ENCODE measurements around the gene ELFN2. TPM values are rescaled to one million over a fixed set of nuclear protein-coding genes. Genes with fewer than 3 reads are reported as not detected.
A peak's percentile ranks its signal among the peaks of the same experiment; 100 is the strongest.

Gene ELFN2
- polyA plus RNA-seq, 3 donors from 2014 or later = 0.04 TPM; not detected in 2

DNA sequence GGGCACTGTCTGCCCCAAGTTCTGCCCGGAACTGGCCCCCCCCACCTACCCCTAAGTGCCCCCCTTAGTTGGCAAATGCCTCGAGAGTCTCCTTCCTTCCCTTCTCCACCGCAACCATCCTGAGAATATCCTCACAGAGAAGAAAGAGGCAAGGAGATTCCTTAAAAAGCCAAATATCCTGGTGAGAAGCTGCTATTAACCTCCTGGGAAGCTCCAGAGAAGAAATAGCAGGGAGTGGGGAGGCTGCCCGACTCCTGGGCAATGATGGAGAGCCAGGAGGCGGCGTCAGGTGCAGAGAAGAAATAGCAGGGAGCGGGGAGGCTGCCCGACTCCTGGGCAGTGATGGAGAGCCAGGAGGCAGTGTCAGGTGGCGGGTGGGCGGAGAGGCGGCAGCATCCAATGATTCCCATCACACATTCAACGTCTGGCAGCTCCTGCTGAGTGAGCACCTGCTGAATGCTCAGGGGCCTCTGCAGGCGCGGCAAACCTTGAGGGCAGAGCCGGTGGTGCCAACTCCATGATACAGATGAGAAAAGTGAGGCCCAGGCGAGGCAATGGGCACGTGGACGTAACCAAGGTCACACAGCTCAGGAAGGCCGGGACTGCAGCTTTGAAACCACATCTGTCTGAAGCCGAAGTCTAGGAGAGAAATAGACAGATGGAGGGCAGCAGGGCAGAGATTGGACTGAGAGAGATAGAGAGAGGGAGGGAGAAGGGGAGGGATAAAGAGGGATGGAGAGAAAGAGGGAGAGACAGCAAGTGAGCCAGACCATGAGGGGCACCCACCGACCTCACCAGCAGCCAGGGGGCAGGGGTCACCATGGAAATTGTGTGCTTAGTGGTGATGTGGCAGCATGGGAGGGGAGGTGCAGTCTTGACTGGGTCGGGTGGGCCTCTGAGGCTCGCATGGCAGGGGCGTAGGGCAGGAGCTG is 86.7 kb downstream of the ELFN2 start:
- Mint-ChIP-seq H3K4me1 (no peaks in the 10 kb centered on the region), H3K27ac (no peak overlapping the region), H3K9me3 (no peaks in the 10 kb centered on the region), H3K4me3 (no peak overlapping the region), H3K36me3 (no peaks in the 10 kb centered on the region), H3K27me3 (ENCODE audit: low read depth in 3 of 3) (peaks cover 0 to 9% (median 3%) of the 10 kb centered on the region in 3 donors)
- no peak for DNase-seq

DNA sequence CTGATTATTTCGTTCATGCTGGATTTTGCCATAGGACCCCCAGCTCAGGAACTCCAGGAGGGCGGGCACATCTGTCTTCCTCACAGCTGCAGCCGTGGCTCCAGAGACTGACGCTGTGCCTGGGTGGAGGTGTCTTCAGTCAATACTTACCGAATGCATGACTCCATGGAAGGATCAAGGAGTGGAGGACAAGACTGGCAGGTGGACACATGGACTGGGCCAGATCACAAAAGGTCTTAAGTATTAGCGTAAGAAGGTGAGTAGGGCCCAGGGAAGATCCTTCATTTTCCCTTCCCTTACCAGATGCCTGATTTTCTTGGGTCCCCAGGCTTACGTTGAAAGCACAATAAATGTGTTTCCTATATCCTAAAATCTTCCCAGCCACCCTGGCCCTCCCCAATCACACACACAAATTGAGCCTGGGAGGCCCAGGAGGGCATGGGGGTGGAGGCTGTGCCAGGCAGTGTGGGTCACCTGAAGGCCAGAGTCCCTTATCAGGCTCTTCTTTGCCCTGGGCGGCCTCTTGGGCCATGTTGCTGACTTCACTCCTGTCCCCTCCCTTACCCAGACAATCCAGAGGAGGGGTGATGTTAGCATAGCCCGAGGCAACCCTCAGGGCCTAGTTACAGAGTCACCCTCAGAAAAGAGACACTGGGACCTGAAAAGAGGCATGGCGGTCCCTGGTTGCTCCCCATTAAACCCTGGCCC is 88.6 kb downstream of the ELFN2 start:
- no peaks in the 10 kb centered on the region for H3K9me3 Mint-ChIP-seq
- H3K4me1 Mint-ChIP-seq = peaks cover 5 to 6% of the 10 kb centered on the region in 2 donors
- H3K27ac Mint-ChIP-seq = no peak overlapping the region
- peaks cover 6 to 21% (median 6%) of the 10 kb centered on the region in 3 donors for H3K27me3 Mint-ChIP-seq (ENCODE audit: low read depth in 3 of 3)
- peak overlapping the region in 1 of 5 donors; percentile 40 for H3K4me3 Mint-ChIP-seq
- DNase-seq = no peak
- H3K36me3 Mint-ChIP-seq = no peaks in the 10 kb centered on the region

DNA sequence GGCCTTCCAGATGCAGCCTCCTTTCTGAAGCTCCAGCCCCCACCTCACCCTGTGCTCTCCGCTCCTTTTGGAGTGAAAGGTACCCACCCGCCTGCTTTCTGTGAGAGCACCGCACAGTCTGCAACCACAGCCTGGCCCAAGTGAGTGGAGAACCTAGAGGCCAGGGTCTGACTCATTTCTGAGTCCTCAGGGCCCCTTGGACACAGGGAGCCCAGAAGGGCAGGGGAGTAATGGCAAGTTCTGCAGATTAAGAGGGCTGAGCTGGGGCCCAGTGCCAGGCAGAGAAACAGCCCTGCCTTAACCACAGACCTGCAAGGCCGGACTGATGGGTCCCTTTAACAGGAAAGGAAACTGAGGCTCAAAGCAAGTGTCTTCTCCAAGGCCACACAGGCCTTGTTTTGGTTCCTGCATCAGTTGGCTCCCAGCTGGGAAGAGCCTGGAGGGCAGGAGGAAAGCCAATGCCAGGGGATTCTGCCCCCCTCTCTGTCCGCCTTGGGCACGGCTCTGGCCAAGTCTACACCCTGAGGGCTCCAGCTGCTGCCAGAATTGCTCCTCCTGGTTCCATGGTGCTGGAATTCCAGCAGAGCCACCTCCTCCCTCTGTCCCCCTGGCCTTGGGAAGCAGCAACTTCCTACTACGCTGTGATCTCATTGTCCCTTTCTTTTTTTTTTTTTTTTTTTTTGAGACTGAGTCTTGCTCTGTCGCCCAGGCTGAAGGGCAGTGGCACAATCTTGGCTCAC is 89.9 kb downstream of the ELFN2 start:
- peaks cover 5 to 6% of the 10 kb centered on the region in 2 donors for H3K4me1 Mint-ChIP-seq
- DNase-seq = no peak
- H3K9me3 Mint-ChIP-seq = no peaks in the 10 kb centered on the region
- H3K27me3 Mint-ChIP-seq (ENCODE audit: low read depth in 3 of 3) = peaks cover 6 to 26% (median 12%) of the 10 kb centered on the region in 3 donors
- H3K27ac Mint-ChIP-seq = no peak overlapping the region
- no peaks in the 10 kb centered on the region for H3K36me3 Mint-ChIP-seq
- no peak overlapping the region for H3K4me3 Mint-ChIP-seq

DNA sequence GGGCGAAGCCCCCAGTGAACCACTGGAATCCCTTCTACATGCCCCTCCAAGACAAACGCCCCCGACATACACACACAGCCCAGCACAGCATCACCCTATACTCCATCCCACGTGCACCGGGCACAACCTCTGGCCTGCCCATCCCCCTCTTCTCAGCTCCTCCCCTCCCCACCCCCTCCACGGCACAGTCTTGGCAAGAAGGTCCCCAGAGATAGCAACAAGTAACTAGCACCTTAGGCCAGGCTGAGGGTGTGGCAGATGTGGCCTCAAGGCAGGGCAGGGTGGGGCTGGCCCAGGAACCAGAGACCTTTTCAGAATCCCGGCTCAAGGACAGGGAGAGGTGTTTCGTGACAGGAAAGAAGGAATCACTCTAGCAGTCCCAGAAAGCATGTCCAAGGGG is 90.7 kb downstream of the ELFN2 start:
- Mint-ChIP-seq H3K36me3 (no peaks in the 10 kb centered on the region), H3K4me1 (peaks cover 5 to 6% of the 10 kb centered on the region in 2 donors), H3K27me3 (ENCODE audit: low read depth in 3 of 3) (peaks cover 6 to 29% (median 12%) of the 10 kb centered on the region in 3 donors), H3K27ac (no peak overlapping the region), H3K4me3 (no peak overlapping the region), H3K9me3 (no peaks in the 10 kb centered on the region)
- DNase-seq = no peak

DNA sequence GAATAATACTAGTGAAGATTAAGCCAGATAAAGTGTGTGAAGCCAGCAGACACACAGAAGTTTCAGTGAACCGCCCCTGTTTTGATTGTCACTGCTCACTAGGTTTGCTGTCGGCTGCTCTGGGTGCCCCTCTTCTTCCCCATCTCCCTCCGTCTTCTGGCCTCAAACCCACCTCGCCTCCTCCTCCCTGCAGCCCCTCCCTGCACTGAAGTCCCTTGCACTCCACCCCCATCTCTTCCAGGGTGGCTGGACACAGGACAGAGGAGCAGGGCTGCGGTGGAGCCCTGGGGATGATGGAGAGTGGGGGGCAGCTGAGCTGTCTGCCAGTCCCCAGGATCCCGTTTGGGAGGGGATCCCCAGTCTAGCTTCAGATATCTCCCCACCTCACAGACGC is 91.5 kb downstream of the ELFN2 start:
- H3K9me3 Mint-ChIP-seq = no peaks in the 10 kb centered on the region
- H3K36me3 Mint-ChIP-seq = no peaks in the 10 kb centered on the region
- peaks cover 5 to 6% of the 10 kb centered on the region in 2 donors for H3K4me1 Mint-ChIP-seq
- H3K27ac Mint-ChIP-seq = no peak overlapping the region
- no peak overlapping the region for H3K4me3 Mint-ChIP-seq
- no peak for DNase-seq
- H3K27me3 Mint-ChIP-seq (ENCODE audit: low read depth in 3 of 3) = peaks cover 6 to 29% (median 12%) of the 10 kb centered on the region in 3 donors

DNA sequence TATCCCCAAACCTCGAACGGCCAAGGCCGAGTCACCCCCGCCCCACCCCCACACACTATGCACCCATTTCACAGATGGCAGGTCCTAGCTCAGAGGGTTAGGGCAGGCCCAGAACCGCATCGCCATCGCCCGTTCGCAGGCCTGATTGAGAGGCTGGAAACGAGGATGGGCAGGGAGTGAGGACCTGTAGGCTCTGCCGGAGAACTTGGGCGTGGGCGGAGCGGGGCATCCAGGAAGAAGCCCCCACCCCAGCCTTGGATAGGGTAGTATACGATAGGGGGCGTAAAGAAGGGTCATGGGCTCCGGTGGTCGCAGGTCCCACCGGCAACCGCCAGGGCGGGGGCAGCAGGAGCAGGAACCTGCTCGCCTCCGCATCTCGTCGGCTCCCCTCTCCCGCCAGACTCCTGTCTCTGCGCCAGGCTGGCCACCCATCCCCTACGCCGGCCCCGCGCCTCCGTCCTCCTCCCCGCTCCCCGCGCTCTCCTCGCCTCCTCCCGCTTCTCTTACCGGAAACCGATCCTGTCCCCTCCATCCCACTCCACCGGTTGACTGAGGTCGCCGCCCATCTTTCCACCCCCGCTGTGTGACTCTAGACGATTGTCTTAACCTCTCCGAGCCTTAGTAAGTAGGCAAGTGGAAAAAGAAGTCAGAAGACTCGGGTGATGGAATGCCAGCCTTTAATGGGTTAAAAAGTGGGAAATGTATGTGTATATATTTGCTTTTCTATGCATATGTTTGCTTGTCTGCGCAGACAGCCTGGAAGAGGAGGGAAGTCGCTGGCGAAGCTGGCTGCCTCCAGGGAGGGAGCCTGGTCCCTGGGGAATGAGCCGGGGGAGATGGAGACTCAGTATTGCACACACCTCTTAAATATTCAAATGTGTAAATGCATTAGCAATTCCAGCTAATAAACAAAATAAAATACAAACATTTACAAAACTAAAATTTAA is 92.1 kb downstream of the ELFN2 start:
- Mint-ChIP-seq H3K4me1 (peaks cover 5 to 6% of the 10 kb centered on the region in 2 donors), H3K4me3 (no peak overlapping the region), H3K9me3 (no peaks in the 10 kb centered on the region), H3K27ac (no peak overlapping the region), H3K27me3 (ENCODE audit: low read depth in 3 of 3) (peaks cover 6 to 29% (median 12%) of the 10 kb centered on the region in 3 donors), H3K36me3 (no peaks in the 10 kb centered on the region)
- DNase-seq = no peak

DNA sequence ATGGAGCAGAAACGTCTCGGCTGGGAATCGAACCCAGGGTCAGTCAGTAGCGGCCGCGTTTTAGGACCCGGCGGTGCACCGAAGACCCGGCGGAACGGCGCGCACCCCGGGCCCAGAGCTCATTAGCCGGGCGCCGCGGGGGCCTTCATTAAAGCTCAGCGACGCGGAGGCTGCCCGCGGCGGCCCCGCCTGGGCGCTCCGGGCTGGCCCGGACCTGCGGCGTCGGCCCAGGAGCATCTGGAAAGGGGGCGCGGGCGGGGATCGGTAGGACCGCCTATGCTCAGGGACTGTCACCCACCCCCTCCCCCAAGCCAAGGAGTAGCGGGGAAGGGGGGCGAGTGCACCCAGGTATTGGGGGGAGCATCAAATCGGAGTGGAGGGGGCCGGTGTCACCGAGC is 92.8 kb downstream of the ELFN2 start:
- Mint-ChIP-seq H3K27me3 (ENCODE audit: low read depth in 3 of 3) (peaks cover 7 to 29% (median 17%) of the 10 kb centered on the region in 3 donors), H3K4me1 (peaks cover 5 to 6% of the 10 kb centered on the region in 2 donors), H3K36me3 (no peaks in the 10 kb centered on the region), H3K27ac (no peak overlapping the region), H3K4me3 (peak overlapping the region in 2 of 5 donors; percentile 14 to 32), H3K9me3 (no peaks in the 10 kb centered on the region)
- no peak for DNase-seq

DNA sequence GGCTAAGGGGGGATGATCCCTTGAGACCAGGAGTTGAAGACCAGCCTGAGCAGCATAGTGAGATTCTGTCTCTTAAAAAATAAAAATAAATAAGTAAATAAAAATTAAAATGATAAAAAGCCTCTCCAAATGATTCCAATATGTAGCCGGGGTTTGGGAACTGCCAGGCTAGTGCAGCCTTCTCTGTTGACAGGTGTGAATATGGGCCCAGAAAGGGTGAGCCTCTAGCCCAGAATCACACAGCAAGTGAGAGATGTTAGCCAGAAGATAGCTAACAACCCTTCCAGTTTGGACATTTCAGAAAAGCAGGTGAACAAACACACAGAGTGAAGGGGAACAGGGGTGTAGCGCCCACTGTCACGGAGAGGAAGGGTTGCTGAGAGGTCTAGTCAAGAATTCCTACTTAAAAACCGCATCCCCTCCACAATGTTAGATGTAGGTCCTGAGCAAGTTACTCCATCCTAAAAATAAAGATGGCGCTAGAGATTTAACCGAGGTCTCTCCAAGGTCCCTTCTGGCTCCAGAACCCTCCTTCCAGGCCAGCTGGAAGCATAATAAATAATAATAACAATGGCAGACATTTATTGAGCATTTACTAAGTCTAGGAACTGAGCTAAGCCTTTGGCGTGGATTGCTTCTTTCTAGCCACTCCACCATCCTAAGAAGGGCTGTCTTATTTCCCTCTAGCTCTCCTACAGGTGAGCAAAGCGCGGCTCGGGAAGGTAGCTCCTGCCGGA is 93.4 kb downstream of the ELFN2 start:
- Mint-ChIP-seq H3K9me3 (no peaks in the 10 kb centered on the region), H3K36me3 (no peaks in the 10 kb centered on the region), H3K4me3 (peak overlapping the region in 2 of 5 donors; percentile 14 to 32), H3K27me3 (ENCODE audit: low read depth in 3 of 3) (peaks cover 10 to 28% (median 21%) of the 10 kb centered on the region in 3 donors), H3K27ac (no peak overlapping the region), H3K4me1 (peaks cover 5 to 6% of the 10 kb centered on the region in 2 donors)
- no peak for DNase-seq

DNA sequence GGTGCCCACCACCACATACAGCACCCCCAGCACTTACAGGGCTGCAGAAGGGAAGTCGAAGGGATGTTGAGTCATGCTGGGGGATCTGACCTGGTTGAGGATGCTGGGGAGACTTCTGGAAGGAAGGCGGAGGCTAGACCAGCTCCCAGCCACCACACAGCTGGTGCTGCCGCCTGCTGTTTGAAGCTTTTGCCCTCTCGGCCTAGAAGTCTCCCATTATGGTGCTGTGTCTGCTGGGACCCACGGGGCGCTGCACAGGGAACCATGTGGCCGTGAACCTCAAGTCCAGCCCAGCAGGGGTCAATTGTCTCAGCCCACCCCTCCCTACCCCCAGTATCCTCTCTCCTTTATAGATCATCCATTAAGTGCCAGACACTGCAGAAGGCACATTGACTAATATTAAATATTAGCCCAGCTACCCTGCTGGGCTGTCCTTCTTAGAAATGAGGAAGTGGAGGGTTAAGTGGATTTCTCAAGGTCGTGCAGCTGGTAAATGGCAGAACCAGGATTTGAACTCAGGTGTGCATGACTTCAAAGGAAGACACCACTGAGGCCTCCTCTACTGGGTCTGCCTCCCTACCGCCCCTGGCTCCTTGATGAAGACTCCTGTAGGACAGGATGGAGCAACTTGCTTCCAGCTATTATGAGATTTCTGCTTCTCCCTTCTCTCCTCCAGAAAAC is 95.3 kb downstream of the ELFN2 start:
- Mint-ChIP-seq H3K9me3 (no peaks in the 10 kb centered on the region), H3K4me3 (no peak overlapping the region), H3K36me3 (no peaks in the 10 kb centered on the region), H3K4me1 (peaks cover 5 to 6% of the 10 kb centered on the region in 2 donors), H3K27ac (no peak overlapping the region), H3K27me3 (ENCODE audit: low read depth in 3 of 3) (peaks cover 20 to 32% (median 29%) of the 10 kb centered on the region in 3 donors)
- no peak for DNase-seq

DNA sequence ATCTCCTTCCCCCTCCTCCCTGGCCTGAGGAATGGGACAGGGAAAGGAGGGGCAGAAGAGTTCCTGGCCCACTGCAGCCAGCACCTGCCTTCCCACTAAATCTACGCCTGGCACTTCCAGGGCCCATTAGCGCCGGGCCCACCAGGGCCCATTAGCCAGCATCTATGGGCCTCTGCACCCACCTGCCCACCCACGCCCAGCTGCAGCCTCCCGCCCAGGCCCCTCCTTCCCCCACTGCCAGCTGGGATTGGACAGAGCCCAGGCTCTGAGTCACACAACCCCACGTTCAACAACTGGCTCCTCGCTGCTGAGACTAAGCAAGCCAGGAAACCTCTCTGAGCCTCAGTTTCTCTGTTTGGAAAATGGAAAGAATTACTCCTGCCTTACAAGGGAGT is 96.2 kb downstream of the ELFN2 start:
- H3K27ac Mint-ChIP-seq = no peak overlapping the region
- H3K27me3 Mint-ChIP-seq (ENCODE audit: low read depth in 3 of 3) = peaks cover 20 to 36% (median 29%) of the 10 kb centered on the region in 3 donors
- H3K9me3 Mint-ChIP-seq = no peaks in the 10 kb centered on the region
- H3K36me3 Mint-ChIP-seq = no peaks in the 10 kb centered on the region
- H3K4me1 Mint-ChIP-seq = peaks cover 5 to 6% of the 10 kb centered on the region in 2 donors
- no peak for DNase-seq
- no peak overlapping the region for H3K4me3 Mint-ChIP-seq

DNA sequence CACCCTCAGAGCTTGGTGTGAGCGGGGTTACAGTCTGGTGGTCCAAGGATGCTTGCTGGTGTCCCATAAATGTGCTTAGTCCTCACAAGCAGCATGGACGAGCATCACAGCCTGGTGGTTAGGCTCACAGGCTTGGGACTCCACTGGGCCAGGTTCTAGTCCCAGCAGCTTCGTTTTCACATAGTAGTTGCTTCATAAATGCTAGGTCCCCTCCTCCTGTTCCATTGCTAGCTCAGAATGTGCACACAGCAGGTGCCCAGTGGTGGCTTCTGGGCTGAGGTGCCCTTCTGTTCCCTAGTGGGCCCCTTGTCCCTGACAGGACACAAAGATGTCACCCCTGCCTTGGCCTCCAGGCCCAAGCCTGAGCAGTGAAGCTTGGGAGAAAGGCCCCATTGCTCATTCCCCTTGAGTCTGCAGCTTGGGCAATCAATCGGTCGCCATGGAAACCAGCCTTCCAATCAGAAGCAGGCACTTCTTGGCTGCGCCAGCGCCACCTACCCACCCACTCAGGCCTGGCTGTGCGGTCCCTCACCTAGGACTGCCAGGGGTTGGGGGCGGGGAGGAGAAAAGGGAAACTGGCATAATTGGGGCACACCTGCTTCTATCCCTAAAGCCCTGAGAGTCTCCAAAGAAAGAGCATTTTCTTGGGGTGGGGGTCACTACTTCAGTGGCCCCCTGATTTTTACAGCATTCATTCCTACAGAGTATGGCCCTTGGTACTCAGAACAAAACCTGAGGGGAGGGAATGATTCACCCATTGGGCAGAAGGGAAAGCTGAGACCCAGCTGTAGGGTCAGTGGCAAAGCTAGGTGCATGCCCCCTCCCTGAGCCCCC is 96.9 kb downstream of the ELFN2 start:
- H3K27me3 Mint-ChIP-seq (ENCODE audit: low read depth in 3 of 3) = peaks cover 18 to 36% (median 30%) of the 10 kb centered on the region in 3 donors
- H3K4me3 Mint-ChIP-seq = no peak overlapping the region
- H3K27ac Mint-ChIP-seq = no peak overlapping the region
- no peaks in the 10 kb centered on the region for H3K9me3 Mint-ChIP-seq
- H3K36me3 Mint-ChIP-seq = no peaks in the 10 kb centered on the region
- H3K4me1 Mint-ChIP-seq = peaks cover 4 to 6% of the 10 kb centered on the region in 2 donors
- no peak for DNase-seq
